K562 (cell line): ENCODE data around the gene PTTG1IP. TPM values are rescaled to one million over a fixed set of nuclear protein-coding genes. Genes with fewer than 3 reads are reported as not detected.

Experiments used
- ARID2 ChIP-seq: fragments of 450-650 bp; IDR thresholded peaks from 2 replicates; pipeline ENCODE4 v1.6.1; 2017; ENCODE audit warnings: antibody characterized with exemption, mild to moderate bottlenecking
- C11orf30 ChIP-seq: fragments of 450-650 bp; IDR thresholded peaks from 2 replicates; pipeline ENCODE4 v1.6.1; 2016; ENCODE audit warnings: low read depth, mild to moderate bottlenecking
- CTBP1 ChIP-seq: fragments of 450-650 bp; IDR thresholded peaks from 2 replicates; pipeline ENCODE4 v1.6.1; 2016; ENCODE audit warnings: borderline replicate concordance
- DACH1 ChIP-seq: fragments of 450-650 bp; IDR thresholded peaks from 2 replicates; pipeline ENCODE4 v1.6.1; 2018; ENCODE audit not compliant: partially characterized antibody
- ETV1 ChIP-seq: fragments of 450-650 bp; conservative IDR thresholded peaks from 2 replicates; pipeline ENCODE4 v1.6.1; 2016; ENCODE audit warnings: missing genetic modification characterization, control low read depth, low read depth, missing compliant biosample characterization
- MCM5 ChIP-seq: fragments of 450-650 bp; IDR thresholded peaks from 2 replicates; pipeline ENCODE4 v1.6.1; 2016; ENCODE audit warnings: low read depth
- RREB1 ChIP-seq: fragments of 250-450 bp; sonication (Bioruptor Pico); IDR thresholded peaks from 2 replicates; pipeline ENCODE4 v1.4.0; 2020
- SPI1 ChIP-seq: IDR thresholded peaks from 2 replicates; pipeline ENCODE4 v1.6.1; 2011; ENCODE audit warnings: low read depth, low read length, control low read depth, borderline replicate concordance
- TAF9B ChIP-seq: fragments of 450-650 bp; IDR thresholded peaks from 2 replicates; pipeline ENCODE4 v1.6.1; 2018; ENCODE audit warnings: mild to moderate bottlenecking; ENCODE audit not compliant: partially characterized antibody
- USF2 ChIP-seq: sonication (generic); formaldehyde crosslinking; IDR thresholded peaks from 2 replicates; pipeline ENCODE4 v1.5.0; 2020; ENCODE audit warnings: missing genetic modification reagents
- ZBTB7A ChIP-seq: IDR thresholded peaks from 2 replicates; pipeline ENCODE4 v1.6.1; 2011; ENCODE audit warnings: low read depth, mild to moderate bottlenecking, low read length, moderate library complexity, borderline replicate concordance; ENCODE audit not compliant: control insufficient read depth
- ZFX ChIP-seq: sonication (generic); formaldehyde crosslinking; IDR thresholded peaks from 2 replicates; pipeline ENCODE4 v1.8.0; 2022; ENCODE audit warnings: mild to moderate bottlenecking, missing genetic modification reagents, moderate library complexity
- ZNF140 ChIP-seq: fragments of 250-450 bp; sonication (Bioruptor Pico); IDR thresholded peaks from 2 replicates; pipeline ENCODE4 v1.8.0; 2021; ENCODE audit warnings: moderate library complexity, mild to moderate bottlenecking, inconsistent platforms
- ZNF511 ChIP-seq: sonication (generic); formaldehyde crosslinking; IDR thresholded peaks from 2 replicates; pipeline ENCODE4 v1.8.0; 2022; ENCODE audit warnings: mild to moderate bottlenecking, missing genetic modification reagents
- ZNF561 ChIP-seq: fragments of 450-650 bp; formaldehyde crosslinking; conservative IDR thresholded peaks from 2 replicates; pipeline ENCODE4 v1.4.0; 2020; ENCODE audit warnings: mild to moderate bottlenecking, moderate library complexity
- ZNF592 ChIP-seq: fragments of 450-650 bp; IDR thresholded peaks from 2 replicates; pipeline ENCODE4 v1.6.1; 2017; ENCODE audit warnings: antibody characterized with exemption, mild to moderate bottlenecking
- polyA plus RNA-seq, 8 experiments: library from polyadenylated mRNA; depleted of rRNA in 4 of 8; stranded (reverse) in 5 of 8; unstranded in 3 of 8; fragments of >200 nt; fragmentation: Nextera tagmentation in 2 of 8; fragmentation: Illumina TruSeq in 1 of 8; extraction: Ambion mirVana in 2 of 8; extraction: Trizol in 1 of 8; gene quantifications; 2 replicates each; pipeline versions ENCODE4 v1.2.1 to v1.2.3, GENCODE V29; 2011 to 2014; ENCODE audit warnings: inconsistent platforms in 1 of 8, missing spikeins in 1 of 8
- total RNA-seq, 7 experiments: library from RNA; depleted of rRNA in 6 of 7; stranded (reverse); fragments of >200 nt in 6 of 7; fragmentation: Illumina TruSeq in 2 of 7; extraction: Trizol in 2 of 7; gene quantifications; 2 replicates each; pipeline versions ENCODE4 v1.2.1 to v1.2.3, GENCODE V29; 2011 to 2021; ENCODE audit warnings: low replicate concordance in 1 of 7

The PTTG1IP gene
- total and polyA plus RNA-seq, 9 of the 15 experiments (the other 6 are each of a cell fraction or from before 2014, with no cell fraction given), result 5.0 to 99.3 (median 82.4) TPM

- TF ChIP-seq ZNF592 (no peak), ETV1 (no peak), MCM5 (no peak), ARID2 (no peak), USF2 (no peak), SPI1 (no peak), ZNF511 (CRISPR knock-in tag) (no peak), ZNF561 (CRISPR knock-in tag) (no peak), CTBP1 (0 out of 2 replicates have a peak, but pooled peaks have one; percentile 17), ZNF140 (CRISPR knock-in tag) (no peak), ZFX (peak; percentile 37; the same call in 1 of the 2 replicates), ZBTB7A (peak; percentile 88), C11orf30 (no peak), RREB1 (CRISPR knock-in tag) (no peak), TAF9B (no peak), DACH1 (no peak)
These were observed 33.9 kb upstream of the PTTG1IP start (continued) for GRCh38 chr21:44907225-44907965.
